ENCODE results near the gene VTN.

VTN gene

GRCh38 chr17:28369684-28370034 lies 448 bp downstream of the VTN start:
- H3K4me3 ChIP-seq (ENCODE audit: low read depth, low read length): no peak overlapping the region
- TF ChIP-seq CTCF (IDR thresholded peaks at IDR 0.05; ENCODE audit: low read depth, low read length): no peak

GRCh38 chr17:28368915-28369683 lies 1.0 kb downstream of the VTN start:
- no peak overlapping the region for H3K4me3 ChIP-seq (ENCODE audit: low read depth, low read length)
- TF ChIP-seq CTCF (IDR thresholded peaks at IDR 0.05; ENCODE audit: low read depth, low read length): no peak

GRCh38 chr17:28368306-28368831 lies 1.7 kb downstream of the VTN start:
- H3K4me3 ChIP-seq (ENCODE audit: low read depth, low read length): no peak overlapping the region
- no peak for TF ChIP-seq CTCF (IDR thresholded peaks at IDR 0.05; ENCODE audit: low read depth, low read length)

- TF ChIP-seq CTCF (IDR thresholded peaks at IDR 0.05; ENCODE audit: low read depth, low read length): no peak
- no peak overlapping the region for H3K4me3 ChIP-seq (ENCODE audit: low read depth, low read length)
These were observed 2.3 kb downstream of the VTN start for GRCh38 chr17:28367641-28368305.

GRCh38 chr17:28366605-28367004 lies 3.5 kb downstream of the VTN start:
- H3K4me3 ChIP-seq (ENCODE audit: low read depth, low read length): no peak overlapping the region
- TF ChIP-seq CTCF (IDR thresholded peaks at IDR 0.05; ENCODE audit: low read depth, low read length): no peak

- H3K4me3 ChIP-seq (ENCODE audit: low read depth, low read length): no peak overlapping the region
- no peak for TF ChIP-seq CTCF (IDR thresholded peaks at IDR 0.05; ENCODE audit: low read depth, low read length)
These were observed 4.6 kb downstream of the VTN start for GRCh38 chr17:28365487-28365886.

All from WI38 (cell line).